ENCODE data around the gene PPIA. TPM values are rescaled to one million over a fixed set of nuclear protein-coding genes. Genes with fewer than 3 reads are reported as not detected.

Gene PPIA
- total RNA-seq, 1 experiment from 2014 or later: 2,238 TPM

- intact Hi-C loops (cut with micrococcal nuclease): loop anchor here (5.0 to 10.0 kb wide), 2 partner anchors 77 to 175 kb away; no protein-coding TSS in a partner anchor
- Mint-ChIP-seq H3K27me3 (ENCODE audit: insufficient read depth, unreplicated experiment) (no peaks in the 10 kb centered on the region), H3K27ac (ENCODE audit: low read depth, unreplicated experiment) (no peak overlapping the region), H3K4me1 (ENCODE audit: insufficient read depth, unreplicated experiment) (peaks cover 11% of the 10 kb centered on the region), H3K4me3 (ENCODE audit: unreplicated experiment) (peak overlapping the region; percentile 87), H3K9me3 (ENCODE audit: unreplicated experiment) (no peaks in the 10 kb centered on the region), H3K36me3 (ENCODE audit: insufficient read depth, unreplicated experiment) (peaks cover 12% of the 10 kb centered on the region)
- TF ChIP-seq CTCF (IDR thresholded peaks at IDR 0.05; ENCODE audit: unreplicated experiment): no peak
- POLR2A ChIA-PET: interaction anchor here (0.6 to 8.1 kb wide), 15 partner anchors 18 to 275 kb away, joined by 3 to 140 read pairs (median 8); partner anchors contain the start of genes DDX56, PPIA, PURB and TBRG4
- no TSS peak for BruUV-seq (replicated peaks)
- DNase-seq (ENCODE audit: unreplicated experiment): no peak
- CTCF ChIA-PET: interaction anchor here (0.6 to 1.9 kb wide), 9 partner anchors 8 to 286 kb away, joined by 3 to 11 read pairs (median 6); no protein-coding TSS in a partner anchor
Measured at GRCh38 chr7:44849259-44849884, 52.9 kb downstream of the PPIA start.

DNA sequence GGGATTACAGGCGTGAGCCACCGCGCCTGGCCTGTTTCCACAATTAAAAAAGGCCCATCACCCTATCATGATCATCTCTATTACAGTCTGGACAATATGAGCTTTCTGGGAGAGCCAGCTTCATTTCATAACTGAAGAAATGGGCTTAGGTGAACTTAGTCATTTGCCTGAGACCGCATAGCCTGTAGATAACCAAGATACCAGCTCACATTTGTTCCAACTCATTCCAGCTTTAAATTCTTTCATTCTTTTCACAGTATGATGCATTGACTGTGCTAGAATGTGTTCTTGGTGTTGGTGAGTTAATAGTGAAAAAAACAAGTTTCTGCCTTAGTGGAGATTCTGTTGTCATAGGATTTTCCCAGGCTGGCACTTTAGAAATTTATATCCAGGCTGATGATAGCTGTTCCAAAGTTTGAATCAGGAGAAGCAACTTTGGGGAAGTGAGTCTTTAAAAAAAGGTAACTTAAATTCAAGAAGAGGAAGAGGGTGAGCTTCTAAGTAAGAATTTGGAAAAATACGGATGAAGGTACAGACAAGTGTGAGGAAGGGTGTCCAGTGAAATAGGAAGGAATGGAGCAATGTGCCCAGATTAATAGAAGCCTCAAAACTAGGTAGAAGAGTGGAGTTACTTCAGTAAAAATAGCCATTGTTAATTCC is 53.5 kb downstream of the PPIA start:
- DNase-seq (ENCODE audit: unreplicated experiment): no peak
- no peak for TF ChIP-seq CTCF (IDR thresholded peaks at IDR 0.05; ENCODE audit: unreplicated experiment)
- no TSS peak for BruUV-seq (replicated peaks)
- Mint-ChIP-seq H3K9me3 (ENCODE audit: unreplicated experiment) (no peaks in the 10 kb centered on the region), H3K27me3 (ENCODE audit: insufficient read depth, unreplicated experiment) (no peaks in the 10 kb centered on the region), H3K4me3 (ENCODE audit: unreplicated experiment) (no peak overlapping the region), H3K4me1 (ENCODE audit: insufficient read depth, unreplicated experiment) (peaks cover 11% of the 10 kb centered on the region), H3K27ac (ENCODE audit: low read depth, unreplicated experiment) (no peak overlapping the region), H3K36me3 (ENCODE audit: insufficient read depth, unreplicated experiment) (peaks cover 12% of the 10 kb centered on the region)
- intact Hi-C loops (cut with micrococcal nuclease): loop anchor here (5.0 to 10.0 kb wide), 2 partner anchors 78 to 175 kb away; no protein-coding TSS in a partner anchor
- CTCF ChIA-PET: interaction anchor here (0.6 to 1.9 kb wide), 7 partner anchors 12 to 285 kb away, joined by 3 to 7 read pairs (median 4); no protein-coding TSS in a partner anchor
- POLR2A ChIA-PET: interaction anchor here (0.7 to 8.1 kb wide), 6 partner anchors 23 to 211 kb away, joined by 3 to 140 read pairs (median 15); partner anchors contain the start of genes PPIA and PURB

- Mint-ChIP-seq H3K27ac (ENCODE audit: low read depth, unreplicated experiment) (no peak overlapping the region), H3K36me3 (ENCODE audit: insufficient read depth, unreplicated experiment) (peaks cover 8% of the 10 kb centered on the region), H3K4me1 (ENCODE audit: insufficient read depth, unreplicated experiment) (no peaks in the 10 kb centered on the region), H3K9me3 (ENCODE audit: unreplicated experiment) (no peaks in the 10 kb centered on the region), H3K4me3 (ENCODE audit: unreplicated experiment) (no peak overlapping the region), H3K27me3 (ENCODE audit: insufficient read depth, unreplicated experiment) (no peaks in the 10 kb centered on the region)
- TF ChIP-seq CTCF (IDR thresholded peaks at IDR 0.05; ENCODE audit: unreplicated experiment): no peak
- intact Hi-C loops (cut with micrococcal nuclease): no loop called here
- no peak for DNase-seq (ENCODE audit: unreplicated experiment)
- ChIA-PET POLR2A (interaction anchor here (0.6 to 3.8 kb wide), 3 partner anchors 13 to 258 kb away, joined by 3 to 29 read pairs (median 5); partner anchors contain the start of genes PURB and TBRG4), CTCF (interaction anchor here (1.4 to 1.5 kb wide), 2 partner anchors 7 to 283 kb away, joined by 4 to 6 read pairs; no protein-coding TSS in a partner anchor)
- no TSS peak for BruUV-seq (replicated peaks)
Measured at GRCh38 chr7:44852590-44852989, 56.1 kb downstream of the PPIA start.

Other genes with a start within 250 kb of the PPIA start
- 104 and 105 TPM in 2 replicates for gene DDX56, start 222.8 kb upstream of the PPIA start, total RNA-seq (2022)
- 49.7 and 58.0 TPM in 2 replicates for gene TMED4, start 214.4 kb upstream of the PPIA start, total RNA-seq (2022)
- gene OGDH, start 190.1 kb upstream of the PPIA start, total RNA-seq (2022): 75.1 and 91.1 TPM in 2 replicates
- 94.4 and 100 TPM in 2 replicates for gene ZMIZ2, start 47.8 kb upstream of the PPIA start, total RNA-seq (2022)
- gene H2AZ2, start 51.4 kb downstream of the PPIA start, total RNA-seq (2022): 138 and 139 TPM in 2 replicates
- gene PURB, start 88.8 kb downstream of the PPIA start, total RNA-seq (2022): 21.3 and 27.9 TPM in 2 replicates
- 0.14 and 0.15 TPM in 2 replicates for gene MYO1G, start 182.3 kb downstream of the PPIA start, total RNA-seq (2022)
- gene CCM2, start 203.5 kb downstream of the PPIA start, total RNA-seq (2022): 35.1 and 36.2 TPM in 2 replicates